ENCODE measurements around the gene GADL1.

GRCh38 chr3:30805695-30806094 lies 88.8 kb downstream of the GADL1 start:
- no peak for TF ChIP-seq CTCF (IDR thresholded peaks at IDR 0.05 in 4 of 5, conservative IDR thresholded peaks at IDR 0.05 in 1 of 5)
- TF ChIP-seq POLR2A (IDR thresholded peaks at IDR 0.05), result no peak

All from gastrocnemius medialis (tissue), 4 donors.